SW480 (cell line): ENCODE results near the gene ITIH2.
"Not testable (repeated sequence)": the region's sequence is repeated elsewhere in the genome, so short reads cannot be mapped to it uniquely, and the experiment has no call there.

Experiments used
- DNase-seq: peaks from one replicate; pipeline ENCODE4 v3.0.0-alpha.2; 2016; ENCODE audit warnings: low spot score

Gene ITIH2

DNA sequence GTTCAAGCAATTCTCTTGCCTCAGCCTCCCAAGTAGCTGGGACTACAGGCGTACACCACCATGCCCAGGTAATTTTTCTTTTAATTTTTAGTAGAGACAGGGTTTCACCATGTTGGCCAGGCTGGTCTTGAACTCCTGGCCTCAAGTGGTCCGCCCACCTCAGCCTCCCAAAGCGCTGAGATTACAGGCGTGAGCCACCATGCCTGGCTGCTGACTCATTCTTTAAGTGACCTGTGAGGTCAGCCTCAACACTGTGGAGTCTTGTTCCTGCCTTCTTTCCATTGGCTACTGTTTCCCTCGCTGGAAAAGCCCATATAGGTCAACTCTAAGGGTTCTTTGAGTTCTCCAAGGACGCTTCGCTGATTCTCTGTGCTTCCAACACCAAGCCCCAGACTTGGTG lies 45.5 kb downstream of the ITIH2 start:
- DNase-seq: not testable (repeated sequence)

DNA sequence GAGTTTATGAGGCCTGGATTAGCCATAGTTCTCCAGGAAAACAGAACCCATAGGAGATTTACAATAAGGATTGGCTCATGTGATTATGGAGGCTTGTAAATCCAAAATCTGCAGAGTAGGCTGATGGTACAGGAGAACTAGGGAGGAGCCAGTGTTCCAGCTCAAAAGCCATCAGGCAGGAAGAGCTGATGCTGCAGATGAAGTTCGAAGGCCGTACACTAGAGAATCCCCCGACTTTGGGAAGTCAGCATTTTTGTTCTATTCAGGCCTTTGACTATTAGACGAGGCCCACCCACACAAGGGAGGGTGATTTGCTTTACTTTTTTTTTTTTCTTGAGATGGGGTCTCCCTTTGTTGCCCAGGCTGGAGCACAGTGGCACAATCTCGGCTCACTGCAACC lies 47.1 kb downstream of the ITIH2 start:
- DNase-seq: no peak

DNA sequence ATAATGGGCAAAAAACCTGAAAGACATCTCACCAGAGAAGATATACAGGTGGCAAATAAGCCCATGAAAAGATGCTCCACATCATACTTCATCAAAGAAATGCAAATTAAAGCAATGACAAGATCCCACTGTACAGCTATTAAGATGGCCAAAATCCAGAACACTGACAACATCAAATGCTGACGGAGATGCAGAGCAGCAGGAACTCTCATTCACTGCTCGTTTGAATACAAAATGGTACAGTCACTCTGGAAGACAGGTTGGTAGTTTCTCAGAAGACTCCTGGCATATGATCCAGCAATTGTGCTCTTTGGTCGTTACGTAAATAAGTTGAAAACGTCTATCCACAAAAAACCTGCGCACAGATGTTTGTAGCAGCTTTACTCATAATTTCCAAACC lies 49.1 kb downstream of the ITIH2 start:
- DNase-seq: no peak

DNA sequence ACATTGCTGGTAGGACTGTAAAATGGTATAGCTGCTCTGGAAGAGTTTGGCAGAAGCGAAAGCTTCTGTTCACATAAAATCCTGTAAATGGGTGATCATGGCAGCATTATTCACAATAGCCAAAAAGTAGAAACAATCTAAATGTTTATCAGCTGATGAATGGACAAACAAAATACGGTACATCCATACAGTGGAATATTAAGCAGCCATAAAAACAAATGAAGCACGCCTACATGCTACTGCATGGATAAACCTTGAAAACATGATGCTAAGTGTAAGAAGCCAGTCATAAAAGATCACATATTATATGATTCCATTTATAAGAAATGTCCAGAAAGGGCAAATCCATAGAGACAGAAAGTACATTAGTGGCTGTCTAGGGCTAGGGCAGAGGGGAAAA lies 52.0 kb downstream of the ITIH2 start:
- DNase-seq: no peak

DNA sequence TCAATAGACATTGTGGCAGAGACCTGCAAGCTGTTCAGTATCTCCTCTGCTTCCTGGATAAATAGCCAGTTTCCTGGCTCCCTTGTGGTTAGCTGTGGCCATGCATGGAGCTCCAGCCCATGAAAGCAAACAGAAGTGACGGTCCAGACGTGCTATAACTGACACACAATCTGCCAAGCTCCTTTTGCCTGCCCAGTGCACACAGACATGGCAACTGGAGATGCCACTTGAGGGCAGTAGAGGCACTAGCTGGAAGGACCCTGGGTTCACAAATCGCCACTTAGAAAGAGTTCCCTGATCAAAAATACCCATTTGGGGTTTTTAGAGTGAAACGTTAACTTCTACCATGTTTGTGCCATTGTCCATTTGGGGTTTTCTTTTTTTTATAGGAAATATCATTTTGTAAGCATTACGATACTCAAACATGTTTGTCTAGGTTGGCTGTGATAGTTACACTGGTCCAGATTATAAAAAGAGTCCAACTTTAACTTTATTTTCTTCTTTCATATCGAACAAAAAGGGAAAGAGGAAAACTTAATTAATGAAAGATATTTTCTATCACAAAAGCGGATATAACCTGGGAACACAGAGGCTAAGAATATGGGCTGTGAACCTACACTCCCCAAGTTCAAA lies 53.4 kb downstream of the ITIH2 start:
- DNase-seq: no peak

DNA sequence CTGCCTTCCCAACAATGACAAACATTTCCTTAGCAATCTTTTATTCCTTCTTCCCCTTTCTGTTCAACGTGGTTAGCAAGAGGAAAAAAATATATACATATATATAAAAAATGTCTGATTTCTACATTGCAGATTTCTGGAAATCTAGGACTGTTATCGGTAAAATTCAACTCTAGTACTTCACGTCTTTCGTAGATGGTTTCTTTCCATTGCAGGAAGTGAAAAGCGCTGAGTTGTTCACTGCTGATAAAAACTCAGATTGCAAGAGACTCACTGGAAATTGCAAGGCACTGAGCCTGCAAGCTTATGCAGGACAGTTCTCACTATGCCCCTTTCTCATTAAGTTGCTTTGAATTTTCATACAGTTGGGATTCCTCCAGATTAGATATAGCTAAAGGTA lies 60.8 kb downstream of the ITIH2 start:
- no peak for DNase-seq

DNA sequence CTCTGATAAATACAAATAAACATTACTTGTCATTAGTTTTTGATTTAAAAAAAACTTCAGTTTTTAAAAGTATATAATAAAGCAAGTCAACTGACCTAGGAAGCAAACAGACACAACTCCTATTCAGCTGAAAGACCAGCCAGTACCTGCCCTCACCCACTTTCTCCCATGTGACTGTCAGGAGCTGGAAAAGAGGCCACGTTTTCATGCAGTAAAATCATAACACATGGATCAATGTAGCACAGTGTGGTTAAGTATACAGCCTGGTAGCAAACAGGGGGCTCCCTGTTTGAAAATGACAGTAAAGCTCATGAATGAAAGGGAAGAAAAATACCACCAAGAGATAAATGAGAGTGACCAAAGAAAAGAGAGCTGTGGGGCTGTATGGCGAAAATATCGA lies 63.1 kb downstream of the ITIH2 start:
- DNase-seq: no peak

DNA sequence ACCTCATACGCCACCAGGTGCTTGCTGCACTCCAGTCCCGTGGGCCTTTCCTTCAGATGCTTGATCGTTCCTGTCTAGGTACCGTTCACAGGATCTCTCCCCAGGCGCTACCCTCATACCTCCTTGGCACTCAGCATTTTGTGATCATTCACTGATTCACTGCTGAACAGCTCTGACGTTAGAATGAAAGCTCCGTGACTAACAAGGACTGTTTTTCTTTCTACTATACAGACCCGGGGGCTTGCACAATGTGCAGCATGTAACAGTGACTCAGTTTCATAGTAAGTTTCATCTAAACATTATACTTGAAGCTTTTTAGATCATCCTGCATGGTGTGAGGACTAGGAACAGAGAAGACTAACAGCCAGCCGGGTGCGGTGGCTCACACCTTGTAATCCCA lies 64.1 kb downstream of the ITIH2 start:
- no peak for DNase-seq

DNA sequence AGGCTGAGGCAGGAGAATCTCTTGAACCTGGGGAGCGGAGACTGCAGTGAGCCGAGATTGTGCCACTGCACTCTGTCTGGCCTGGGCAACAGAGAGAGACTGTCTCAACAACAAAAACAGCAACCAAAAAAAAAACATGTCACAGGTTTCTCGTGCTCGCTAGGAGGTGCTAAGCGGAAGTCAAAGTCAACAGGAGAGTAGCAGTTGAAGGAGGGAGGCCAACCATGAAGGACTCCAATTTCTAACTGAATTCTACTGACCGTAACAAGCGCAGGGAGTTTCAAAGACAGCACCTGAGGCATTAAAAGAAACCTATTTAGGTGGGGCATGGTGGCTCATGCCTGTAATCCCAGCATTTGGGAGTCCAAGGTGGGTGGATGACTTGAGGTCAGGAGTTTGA lies 65.3 kb downstream of the ITIH2 start:
- no peak for DNase-seq

DNA sequence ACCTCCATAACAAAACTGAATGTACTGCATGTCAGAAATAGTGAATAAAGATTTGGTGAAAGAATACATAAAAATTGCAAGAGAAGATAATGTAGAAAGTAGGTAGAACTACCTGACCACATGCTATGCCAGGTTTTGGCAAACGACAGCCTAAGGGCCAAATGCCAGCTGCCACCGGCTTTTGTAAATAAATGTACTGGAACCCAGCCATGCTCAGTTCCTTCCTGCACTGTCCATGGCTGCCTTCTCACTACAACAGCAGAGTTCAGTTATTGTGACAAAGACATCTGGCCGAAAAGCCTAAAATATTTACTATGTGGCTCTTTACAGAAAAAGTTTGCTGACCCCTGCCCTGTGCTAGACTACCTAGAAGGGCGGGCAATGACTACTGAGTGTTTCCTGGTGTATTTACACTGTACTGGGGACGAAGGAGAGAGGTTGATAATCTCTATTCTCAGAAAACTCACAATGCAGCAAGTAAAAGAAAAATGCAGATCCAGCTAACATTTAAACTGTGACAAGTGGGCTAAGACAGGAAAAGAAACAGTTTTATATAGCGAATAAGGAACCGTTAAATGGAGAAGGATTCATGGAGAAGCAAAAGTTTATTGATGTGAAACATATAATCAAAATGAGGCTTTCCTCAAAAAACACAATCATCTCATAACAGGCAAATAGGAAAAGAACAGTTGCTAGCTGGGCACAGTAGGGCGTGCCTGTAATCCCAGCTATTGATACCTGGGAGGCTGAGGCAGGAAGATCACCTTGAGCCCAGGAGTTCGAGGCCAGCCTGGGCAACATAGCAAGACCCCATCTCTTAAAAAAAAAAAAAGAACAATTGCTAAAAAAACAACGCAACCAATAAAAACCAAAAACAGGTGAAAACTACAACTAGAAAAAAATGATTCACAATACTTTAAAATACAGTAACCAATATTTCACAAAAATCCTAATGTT lies 71.0 kb downstream of the ITIH2 start:
- DNase-seq: no peak

DNA sequence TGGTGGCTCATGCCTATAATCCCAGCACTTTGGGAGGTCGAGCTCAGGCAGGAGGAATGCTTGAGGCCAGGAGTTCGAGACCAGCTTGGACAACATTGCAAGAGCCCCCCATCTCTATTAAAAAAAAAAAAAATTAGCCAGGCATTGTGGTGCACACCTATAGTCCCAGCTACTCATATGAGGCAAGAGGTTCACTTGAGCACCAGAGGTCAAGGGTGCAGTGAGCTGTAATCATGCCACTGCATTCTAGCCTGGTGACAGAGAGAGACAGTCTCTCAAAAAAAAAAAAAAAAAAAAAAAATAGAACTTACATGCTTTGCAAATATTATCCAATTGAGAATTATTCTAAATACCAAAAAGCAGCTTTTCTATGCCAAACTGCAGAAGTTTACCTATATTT lies 73.7 kb downstream of the ITIH2 start:
- DNase-seq: no peak

DNA sequence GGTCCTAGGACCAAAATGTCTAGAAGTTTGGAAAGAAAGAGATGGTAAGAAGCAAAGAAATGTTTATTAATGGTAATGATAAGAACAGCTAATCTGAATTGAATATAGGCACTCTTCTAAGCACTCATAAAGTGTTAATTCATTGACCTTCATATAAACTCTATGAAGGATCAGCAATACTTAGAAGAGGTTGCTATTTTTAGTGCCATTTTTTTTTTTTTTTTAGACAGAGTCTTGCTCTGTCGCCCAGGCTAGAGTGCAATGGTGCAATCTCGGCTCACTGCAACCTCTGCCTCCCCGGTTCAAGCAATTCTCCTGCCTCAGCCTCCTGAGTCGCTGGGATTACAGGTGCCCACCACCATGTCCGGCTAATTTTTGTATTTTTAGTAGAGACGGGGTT lies 79.1 kb downstream of the ITIH2 start:
- not testable (repeated sequence) for DNase-seq

DNA sequence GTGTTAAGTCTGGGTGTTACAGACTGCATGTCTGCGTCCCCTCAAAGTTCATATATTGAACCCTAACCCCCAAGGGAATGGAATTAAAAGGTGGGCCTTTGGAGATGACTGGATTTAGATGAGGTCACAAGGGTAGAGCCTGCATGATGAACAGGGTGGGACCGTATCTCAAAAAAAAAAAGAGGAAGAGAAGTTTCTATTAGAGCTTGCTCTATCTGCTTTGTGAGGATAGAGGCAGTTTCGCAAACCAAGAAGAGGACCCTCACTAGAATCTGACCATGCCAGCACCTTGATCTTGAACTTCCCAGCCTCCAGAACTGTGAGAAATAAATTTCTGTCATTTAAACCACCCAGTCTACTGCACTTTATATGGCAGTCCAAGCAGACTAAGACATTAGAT lies 83.3 kb downstream of the ITIH2 start:
- no peak for DNase-seq

DNA sequence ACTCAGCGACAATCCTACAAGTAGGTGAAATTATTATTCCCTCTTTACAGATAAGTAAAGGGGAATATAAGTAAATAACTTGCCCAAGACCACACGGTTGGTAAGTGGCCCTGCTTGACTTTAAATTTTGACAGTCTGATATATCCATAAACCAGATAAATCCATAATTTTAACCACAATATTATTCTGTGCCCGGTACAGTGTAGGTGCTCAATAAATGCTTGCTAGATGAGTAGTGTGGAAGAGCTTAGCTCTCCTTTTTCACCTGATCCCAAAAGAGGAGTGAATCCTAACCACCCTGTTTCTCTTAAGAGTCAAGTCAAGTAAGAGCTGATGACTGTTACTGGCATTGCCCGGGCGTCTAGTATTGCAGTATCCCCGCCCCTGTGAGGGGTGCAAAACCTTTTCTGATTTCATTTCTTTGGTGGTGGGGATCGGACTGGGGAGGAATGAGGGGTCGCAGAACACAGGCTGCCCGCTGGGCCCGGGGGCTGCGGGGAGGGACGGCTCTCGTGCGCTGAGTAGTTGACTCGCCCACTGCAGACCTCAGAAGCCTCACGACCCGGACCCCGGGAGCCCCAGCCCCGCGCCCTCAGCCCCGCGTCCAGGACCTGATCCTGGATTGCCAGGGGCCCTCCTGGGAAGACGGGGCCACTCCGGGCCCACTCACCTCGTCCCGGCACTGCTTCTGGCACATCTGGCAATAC lies 84.2 kb downstream of the ITIH2 start:
- DNase-seq: no peak

DNA sequence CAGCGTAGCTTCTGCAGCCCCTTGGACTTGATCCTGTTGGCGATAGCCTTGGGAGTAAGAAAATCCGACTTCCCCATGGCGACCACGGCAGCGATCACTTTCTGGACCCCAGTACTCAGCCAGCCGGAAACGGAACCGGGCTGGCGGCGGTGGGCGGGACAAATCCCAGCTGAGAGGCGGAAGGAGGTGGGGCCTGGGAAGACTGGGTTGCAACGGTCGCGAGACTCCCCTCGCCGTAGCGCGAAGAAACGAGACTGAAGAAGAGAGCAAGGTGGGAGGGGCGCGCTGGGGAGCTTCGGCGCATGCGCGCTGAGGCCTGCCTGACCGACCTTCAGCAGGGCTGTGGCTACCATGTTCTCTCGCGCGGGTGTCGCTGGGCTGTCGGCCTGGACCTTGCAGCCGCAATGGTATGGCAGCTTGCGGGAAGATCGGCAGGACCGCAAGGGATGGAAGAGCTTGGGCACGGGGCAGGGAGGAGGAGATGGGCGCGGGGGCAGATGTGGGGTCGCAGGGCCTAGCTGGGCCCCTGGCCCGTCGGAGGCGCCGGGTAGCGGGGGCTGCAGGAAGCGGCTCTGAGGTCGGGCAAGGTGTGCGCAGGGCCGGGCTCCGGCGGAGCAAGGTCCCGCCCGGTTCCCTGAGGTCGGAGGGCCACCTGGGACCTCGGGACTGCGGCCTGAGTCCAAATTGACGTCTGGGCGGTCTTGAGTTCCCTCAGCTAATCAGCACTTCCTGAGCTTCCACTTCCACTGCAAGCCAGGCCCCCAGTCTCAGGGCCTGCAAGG lies 84.9 kb downstream of the ITIH2 start, which contains the start of the genes ATP5F1C and KIN:
Gene ATP5F1C (plus strand): TSS at position 321 of the 782 bp plus-strand sequence. CDS start 31 bp downstream, at position 352.
Gene KIN (minus strand): TSS at position 137 of the 782 bp plus-strand sequence. CDS start 60 bp downstream, at position 77.
- peak; percentile 93 for DNase-seq

DNA sequence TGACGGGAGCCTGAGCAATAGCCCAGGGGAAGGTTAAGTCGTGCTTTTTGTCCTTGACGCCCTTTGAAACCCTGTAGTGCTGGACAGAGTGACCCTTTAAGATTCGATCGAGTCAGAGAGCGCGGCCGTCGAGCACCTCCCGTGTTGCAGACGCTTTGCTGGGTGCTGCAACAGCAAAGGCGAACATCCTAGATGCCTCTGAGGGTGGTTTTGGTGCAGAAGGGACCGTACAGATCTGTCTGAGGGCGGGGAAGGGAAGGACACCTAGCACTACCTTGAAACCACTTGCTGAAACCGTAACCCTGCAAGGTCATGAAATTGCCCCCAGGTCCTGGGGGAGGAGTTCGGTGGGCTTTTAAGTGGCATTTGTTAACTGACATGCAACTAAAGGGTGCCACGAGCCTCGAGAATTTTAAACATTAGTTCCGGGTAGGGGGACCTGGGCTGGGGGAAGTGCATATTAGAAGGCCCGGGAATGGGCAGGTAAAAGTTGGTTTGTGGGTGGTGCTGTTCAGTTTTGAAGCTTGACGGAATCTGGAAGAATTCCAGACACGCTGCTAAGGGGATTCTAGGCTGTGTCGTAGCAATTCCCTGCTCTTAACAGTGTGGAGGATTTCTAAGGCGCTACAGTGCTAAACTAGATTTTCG lies 85.6 kb downstream of the ITIH2 start:
- peak; percentile 7 for DNase-seq

DNA sequence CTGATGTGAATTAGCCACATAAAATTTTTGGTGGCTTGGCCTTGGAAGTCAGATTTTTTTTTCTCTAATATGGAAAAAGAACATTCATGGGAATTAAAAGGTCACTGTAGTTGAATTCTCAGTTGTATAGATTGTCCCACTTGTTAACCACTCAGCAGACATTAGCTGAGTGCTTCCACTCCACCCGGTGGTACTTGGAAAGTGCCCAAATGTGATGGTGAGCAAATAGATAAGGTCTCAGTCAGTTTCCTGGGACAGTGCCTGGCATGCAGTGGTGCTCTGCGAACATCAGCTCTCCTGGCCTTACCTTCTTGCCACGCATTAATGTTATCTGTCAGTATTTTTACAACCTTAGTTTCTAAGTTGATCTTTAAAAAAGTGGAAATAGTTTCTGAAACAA lies 86.3 kb downstream of the ITIH2 start:
- DNase-seq: no peak

DNA sequence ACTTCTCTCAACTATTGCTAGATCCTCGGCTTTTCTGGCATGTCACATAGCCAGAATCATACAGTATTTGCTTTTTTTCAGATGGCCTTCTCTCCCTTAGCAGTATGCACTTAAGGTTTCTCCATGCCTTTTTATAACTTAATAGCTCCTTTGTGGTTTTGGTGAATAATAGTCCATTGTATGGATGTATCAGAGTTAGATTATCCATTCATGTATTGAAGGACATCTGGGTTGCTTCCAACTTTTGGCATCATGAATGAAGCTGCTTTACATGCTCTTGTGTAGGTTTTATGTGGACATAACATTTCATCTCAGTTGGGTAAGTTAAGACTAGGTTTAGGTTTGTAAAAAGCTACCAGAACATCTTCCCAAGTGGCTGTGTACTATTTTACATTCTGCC lies 89.4 kb downstream of the ITIH2 start:
- peak; percentile 35 for DNase-seq

DNA sequence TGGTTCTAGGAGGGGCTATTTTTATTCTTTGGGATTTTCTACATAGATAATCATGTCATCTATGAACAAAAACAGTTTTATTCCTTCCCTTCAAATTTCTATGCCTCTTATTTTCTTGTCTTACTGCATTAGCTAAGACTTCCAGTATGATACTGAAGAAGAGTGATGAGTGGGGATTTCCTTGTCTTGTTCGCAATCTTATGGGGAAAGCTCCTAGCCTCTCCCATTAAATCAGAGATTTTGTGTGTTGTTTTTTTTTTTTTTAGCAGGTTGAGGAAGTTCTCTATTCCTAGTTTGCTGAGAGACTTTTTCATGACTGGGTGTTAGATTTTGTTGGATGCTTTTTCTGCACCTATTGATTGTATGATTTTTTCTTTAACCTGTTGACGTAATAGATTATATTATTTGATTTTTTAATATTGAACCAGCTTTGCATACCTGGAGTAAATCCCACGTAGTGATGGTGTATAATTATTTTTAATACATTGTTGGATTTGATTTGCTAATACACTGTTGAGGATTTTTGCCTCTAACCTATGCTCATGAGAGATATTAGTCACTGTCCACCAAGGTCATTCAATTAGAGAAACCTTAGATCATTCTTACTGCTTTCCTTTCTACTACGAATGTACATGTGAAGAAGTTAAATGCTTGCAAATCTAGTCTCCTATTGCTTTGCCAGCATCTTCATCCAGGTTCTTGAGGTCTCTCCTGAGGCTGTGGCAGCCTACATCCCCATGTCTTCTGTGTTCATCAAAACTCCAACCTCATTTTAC lies 91.3 kb downstream of the ITIH2 start:
- no peak for DNase-seq

DNA sequence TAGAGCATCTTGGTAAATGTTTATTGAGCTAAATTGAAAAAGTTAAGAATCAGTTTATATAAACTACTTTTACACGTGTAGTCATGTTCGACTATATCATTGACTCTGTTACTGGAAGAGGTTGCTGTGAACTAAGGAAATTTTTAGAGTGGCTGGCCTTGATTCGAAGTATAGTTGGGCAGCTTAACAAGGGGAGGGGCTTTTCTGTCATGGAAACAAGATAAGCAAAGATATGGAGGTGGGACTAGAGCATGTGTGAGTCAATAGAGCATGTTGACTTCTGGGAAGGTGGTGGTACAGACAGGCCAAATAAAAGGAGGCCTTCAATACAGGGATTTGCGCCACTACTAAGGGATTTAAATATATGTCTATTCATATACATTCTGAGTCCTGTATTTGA lies 92.5 kb downstream of the ITIH2 start:
- DNase-seq: no peak

DNA sequence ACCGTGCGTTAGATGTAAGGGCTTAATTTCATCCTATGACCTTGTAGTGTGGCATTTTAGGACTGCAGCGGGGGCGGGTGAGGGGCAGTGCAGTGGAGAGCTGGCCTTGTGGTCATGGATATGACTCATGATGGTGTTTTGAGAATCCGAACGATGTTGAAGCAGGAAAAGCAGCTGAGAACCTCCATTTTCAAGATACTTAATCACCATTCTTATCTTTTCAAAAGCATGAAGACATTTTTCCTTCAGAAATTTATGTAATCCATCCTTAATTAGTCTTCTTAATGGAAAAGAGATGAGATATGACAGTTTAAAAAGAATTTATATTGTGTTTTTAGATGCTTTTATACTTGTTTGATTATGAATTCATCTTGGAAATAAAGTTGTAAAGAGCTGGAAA lies 94.5 kb downstream of the ITIH2 start:
- DNase-seq: peak; percentile 76
